Naive thymus-derived CD8-positive, alpha-beta T cell (primary cell): ENCODE results near the gene DDX46. TPM values are rescaled to one million over a fixed set of nuclear protein-coding genes. Genes with fewer than 3 reads are reported as not detected.
"Not testable (repeated sequence)": the region's sequence is repeated elsewhere in the genome, so short reads cannot be mapped to it uniquely, and the experiment has no call there.

Experiments
- ATAC-seq, 2 donors: fragments of 150-1000 bp; cut with Tn5 transposase in 1 of 2; sonication (Bioruptor Pico), chemical (Tn5 transposase) in 1 of 2; 1 replicate in 1 of 2; 2 replicates in 1 of 2; pipeline ENCODE4 v1.10.0; 2021; ENCODE audit warnings: mild to moderate bottlenecking in 2 of 2, moderate library complexity in 2 of 2
- POLR2A ChIA-PET: fragments of 350-600 bp; sonication (Branson Sonifier 250); formaldehyde crosslinking; loops from one replicate; lab custom pipeline; 2021; ENCODE audit warnings: antibody characterized with exemption; lab: Charles Lee
- DNase-seq, 10 donors: peaks; one replicate each; pipeline versions ENCODE4 v3.0.0 to v3.0.0-alpha.2; 2020 to 2022
- H3K27ac Mint-ChIP-seq, 10 donors: one replicate each; pipeline ENCODE4 v1.8.0; 2020 to 2022; ENCODE audit warnings: mild to moderate bottlenecking in 10 of 10, mixed read lengths in 10 of 10, moderate library complexity in 4 of 10, inconsistent platforms in 1 of 10
- H3K27me3 Mint-ChIP-seq, 5 donors: one replicate each; pipeline ENCODE4 v1.8.0; 2021 to 2022; ENCODE audit warnings: mixed read lengths in 5 of 5
- H3K36me3 Mint-ChIP-seq, 3 donors: one replicate each; pipeline ENCODE4 v1.8.0; 2020 to 2022; ENCODE audit warnings: mixed read lengths in 3 of 3, mild to moderate bottlenecking in 2 of 3, inconsistent platforms in 1 of 3
- H3K4me1 Mint-ChIP-seq, 4 donors: one replicate each; pipeline ENCODE4 v1.8.0; 2021 to 2022; ENCODE audit warnings: mixed read lengths in 4 of 4
- H3K4me3 Mint-ChIP-seq, 10 donors: one replicate each; pipeline ENCODE4 v1.8.0; 2020 to 2022; ENCODE audit warnings: mild to moderate bottlenecking in 10 of 10, mixed read lengths in 10 of 10, moderate library complexity in 6 of 10, inconsistent platforms in 1 of 10
- H3K9me3 Mint-ChIP-seq, 9 donors: one replicate each; pipeline ENCODE4 v1.8.0; 2020 to 2022; ENCODE audit warnings: mixed read lengths in 9 of 9, mild to moderate bottlenecking in 3 of 9, inconsistent platforms in 1 of 9, moderate library complexity in 1 of 9
- polyA plus RNA-seq, 3 donors: library from polyadenylated mRNA; unstranded; fragments of 300-500 nt; fragmentation: Illumina TruSeq; gene quantifications; one replicate each; pipeline ENCODE4 v1.2.3, GENCODE V29; 2021
- total RNA-seq, 8 experiments: library from RNA in 2 of 8; stranded (reverse) in 2 of 8; gene quantifications; one replicate each; pipeline ENCODE4 v1.2.3 and lab custom pipeline; 2021 to 2026

Gene DDX46
- total and polyA plus RNA-seq, 5 experiments from 2014 or later, result 17.9 to 75.6 (median 23.4) TPM

GRCh38 chr5:134738963-134739661 lies 19.5 kb upstream of the DDX46 start:
- ATAC-seq (peak; percentile 15 to 19), DNase-seq (peak in 7 of 10 donors; percentile 4 to 39 (median 26))
- Mint-ChIP-seq H3K36me3 (peaks cover 0 to 11% (median 0%) of the 10 kb centered on the region in 3 donors), H3K27me3 (no peaks in the 10 kb centered on the region), H3K9me3 (no peaks in the 10 kb centered on the region), H3K27ac (peak overlapping the region; percentile 67 to 99 (median 94)), H3K4me3 (peak overlapping the region; percentile 86 to 100 (median 95)), H3K4me1 (peaks cover 7 to 47% (median 36%) of the 10 kb centered on the region in 4 donors)
- POLR2A ChIA-PET, result interaction anchor here (0.5 to 4.2 kb wide), 15 partner anchors 14 to 1880 kb away, joined by 3 to 50 read pairs (median 6); partner anchors contain the start of genes C5orf24, DDX46, JADE2 and PCBD2

DNA sequence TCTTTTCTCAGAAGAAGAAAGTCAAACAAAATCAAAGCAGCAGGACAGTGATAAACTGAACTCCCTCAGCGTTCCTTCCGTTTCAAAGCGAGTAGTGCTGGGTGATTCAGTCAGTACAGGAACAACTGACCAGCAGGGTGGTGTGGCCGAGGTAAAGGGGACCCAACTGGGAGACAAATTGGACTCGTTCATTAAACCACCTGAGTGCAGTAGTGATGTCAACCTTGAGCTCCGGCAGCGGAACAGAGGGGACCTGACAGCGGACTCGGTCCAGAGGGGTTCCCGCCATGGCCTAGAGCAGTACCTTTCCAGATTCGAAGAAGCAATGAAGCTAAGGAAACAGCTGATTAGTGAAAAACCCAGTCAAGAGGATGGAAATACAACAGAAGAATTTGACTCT lies 17.5 kb upstream of the DDX46 start:
- DNase-seq (no peak), ATAC-seq (no peak)
- Mint-ChIP-seq H3K36me3 (peaks cover 0 to 17% (median 0%) of the 10 kb centered on the region in 3 donors), H3K4me1 (peaks cover 7 to 44% (median 36%) of the 10 kb centered on the region in 4 donors), H3K27me3 (no peaks in the 10 kb centered on the region), H3K27ac (peak overlapping the region in 1 of 10 donors; percentile 56), H3K4me3 (no peak overlapping the region), H3K9me3 (no peaks in the 10 kb centered on the region)
- POLR2A ChIA-PET, result interaction anchor here (1.5 to 4.2 kb wide), 3 partner anchors 17 to 106 kb away, joined by 4 to 50 read pairs (median 14); partner anchors contain the start of genes C5orf24 and DDX46

- no peak for ATAC-seq
- POLR2A ChIA-PET, result interaction anchor here (1.5 kb wide), 1 partner anchor 105 kb away, joined by 4 read pairs; no protein-coding TSS in a partner anchor
- no peak for DNase-seq
- H3K4me1 Mint-ChIP-seq, result peaks cover 7 to 39% (median 36%) of the 10 kb centered on the region in 4 donors
- no peaks in the 10 kb centered on the region for H3K27me3 Mint-ChIP-seq
- H3K27ac Mint-ChIP-seq, result peak overlapping the region in 1 of 10 donors; percentile 57
- H3K36me3 Mint-ChIP-seq, result peaks cover 0 to 17% (median 0%) of the 10 kb centered on the region in 3 donors
- H3K9me3 Mint-ChIP-seq, result no peaks in the 10 kb centered on the region
- H3K4me3 Mint-ChIP-seq, result no peak overlapping the region
Measured at GRCh38 chr5:134742134-134742533, 16.4 kb upstream of the DDX46 start.

DNA sequence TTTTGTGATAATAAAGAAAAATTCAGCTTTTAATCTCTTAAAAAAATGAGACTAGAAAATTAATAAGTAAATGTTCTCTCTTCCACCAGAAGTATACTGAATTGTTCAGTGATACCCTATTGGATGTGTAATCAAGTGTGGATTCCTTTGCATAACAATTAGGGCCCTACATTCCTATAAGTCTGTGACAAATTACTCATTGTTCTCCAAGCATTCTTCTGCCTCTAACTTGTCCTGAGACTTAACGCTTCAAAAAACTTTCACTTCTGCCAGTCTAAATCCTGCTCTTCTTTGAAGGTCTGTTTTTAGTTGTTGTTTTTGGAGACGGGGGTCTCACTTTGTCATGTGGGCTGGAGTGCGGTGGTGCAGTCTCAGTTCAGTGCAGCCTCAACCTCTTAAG lies 9.2 kb upstream of the DDX46 start:
- Mint-ChIP-seq H3K27ac (peak overlapping the region in 4 of 10 donors; percentile 25 to 87 (median 48)), H3K4me3 (no peak overlapping the region), H3K27me3 (no peaks in the 10 kb centered on the region), H3K4me1 (peaks cover 0 to 3% (median 0%) of the 10 kb centered on the region in 4 donors), H3K36me3 (peaks cover 0 to 27% (median 0%) of the 10 kb centered on the region in 3 donors), H3K9me3 (no peaks in the 10 kb centered on the region)
- DNase-seq (no peak), ATAC-seq (no peak)
- POLR2A ChIA-PET, result interaction anchor here (0.6 kb wide), 1 partner anchor 11 kb away, joined by 3 read pairs; the partner anchor contains the start of gene CAMLG

GRCh38 chr5:134758176-134758503 lies 439 bp upstream of the DDX46 start:
- no peaks in the 10 kb centered on the region for H3K27me3 Mint-ChIP-seq
- POLR2A ChIA-PET, result interaction anchor here (0.6 to 3.9 kb wide), 9 partner anchors 19 to 608 kb away, joined by 3 to 50 read pairs (median 5); partner anchors contain the start of genes C5orf24, CAMLG, CDKN2AIPNL and JADE2
- peak overlapping the region; percentile 95 to 99 (median 98) for H3K27ac Mint-ChIP-seq
- no peaks in the 10 kb centered on the region for H3K9me3 Mint-ChIP-seq
- H3K4me1 Mint-ChIP-seq, result peaks cover 20 to 42% (median 38%) of the 10 kb centered on the region in 4 donors
- ATAC-seq (no peak), DNase-seq (no peak)
- H3K4me3 Mint-ChIP-seq, result peak overlapping the region; percentile 99 to 100 (median 100)
- H3K36me3 Mint-ChIP-seq, result no peaks in the 10 kb centered on the region

DNA sequence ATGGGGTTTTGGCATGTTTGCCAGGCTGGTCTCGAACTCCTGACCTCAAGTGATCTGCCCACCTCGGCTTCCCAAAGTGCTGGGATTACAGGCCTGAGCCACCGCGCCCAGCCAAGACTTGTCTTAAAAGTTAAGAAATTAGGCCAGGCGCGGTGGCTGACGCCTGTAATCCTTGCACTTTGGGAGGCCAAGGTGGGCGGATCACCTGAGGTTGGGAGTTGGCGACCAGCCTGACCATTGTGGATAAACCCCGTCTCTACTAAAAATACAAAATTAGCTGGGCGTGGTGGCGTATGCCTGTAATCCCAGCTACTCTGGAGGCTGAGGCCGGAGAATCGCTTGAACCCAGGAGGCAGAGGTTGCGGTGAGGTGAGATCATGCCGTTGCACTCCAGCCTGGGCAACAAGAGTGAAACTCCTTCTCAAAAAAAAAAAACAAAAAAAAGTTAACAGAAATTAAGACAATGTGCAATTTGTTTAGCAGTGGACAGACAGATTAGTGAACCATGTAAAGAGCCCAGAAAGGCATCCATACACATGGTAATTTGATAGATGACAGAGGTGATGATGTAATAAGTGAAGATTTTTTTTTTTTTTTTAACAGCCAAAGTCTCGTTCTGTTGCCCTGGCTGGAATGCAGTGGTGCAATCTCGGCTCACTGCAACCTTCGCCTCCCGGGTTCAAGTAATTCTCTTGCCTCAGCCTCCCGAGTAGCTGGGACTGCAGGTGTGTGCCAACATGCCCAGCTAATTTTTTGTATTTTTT lies 9.1 kb downstream of the DDX46 start:
- Mint-ChIP-seq H3K27ac (peak overlapping the region in 1 of 10 donors; percentile 34), H3K36me3 (peaks cover 0 to 84% (median 4%) of the 10 kb centered on the region in 3 donors)
- POLR2A ChIA-PET, result interaction anchor here (0.6 kb wide), 1 partner anchor 122 kb away, joined by 3 read pairs; no protein-coding TSS in a partner anchor
- not testable (repeated sequence) for H3K4me1 Mint-ChIP-seq, H3K27me3 Mint-ChIP-seq, H3K9me3 Mint-ChIP-seq, DNase-seq, H3K4me3 Mint-ChIP-seq, ATAC-seq

- Mint-ChIP-seq H3K36me3 (peaks cover 4 to 91% (median 7%) of the 10 kb centered on the region in 3 donors), H3K27me3 (no peaks in the 10 kb centered on the region), H3K27ac (no peak overlapping the region), H3K9me3 (no peaks in the 10 kb centered on the region), H3K4me1 (peaks cover 0 to 3% (median 1%) of the 10 kb centered on the region in 4 donors), H3K4me3 (no peak overlapping the region)
- ATAC-seq (no peak), DNase-seq (no peak)
- POLR2A ChIA-PET, result no interaction called here
Measured at GRCh38 chr5:134769206-134769605, 10.6 kb downstream of the DDX46 start.

DNA sequence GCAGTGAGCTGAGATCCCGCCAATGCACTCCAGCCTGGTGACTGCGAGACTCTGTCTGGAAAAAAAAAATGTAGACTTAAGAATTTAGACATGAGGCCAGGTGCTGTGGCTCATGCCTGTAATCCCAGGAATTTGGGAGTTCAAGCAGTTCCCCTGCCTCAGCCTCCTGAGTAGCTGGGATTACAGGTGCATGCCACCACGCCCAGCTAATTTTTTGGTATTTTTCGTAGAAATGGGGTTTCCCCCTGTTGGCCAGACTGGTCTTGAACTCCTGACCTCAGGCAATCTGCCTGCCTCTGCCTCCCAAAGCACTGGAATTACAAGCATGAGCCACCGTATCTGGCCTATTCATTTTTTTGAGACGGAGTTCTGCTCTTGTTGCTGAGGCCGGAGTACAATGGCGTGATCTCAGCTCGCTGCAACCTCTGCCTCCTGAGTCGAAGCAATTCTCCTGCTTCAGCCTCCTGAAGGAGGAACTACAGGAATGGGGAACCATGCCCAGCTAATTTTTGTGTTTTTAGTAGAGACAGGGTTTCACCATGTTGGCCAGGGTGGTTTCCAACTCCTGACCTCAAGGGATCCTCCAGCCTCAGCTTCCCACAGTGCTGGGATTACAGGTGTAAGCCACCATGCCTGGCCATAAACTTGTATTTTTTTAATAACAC lies 14.0 kb downstream of the DDX46 start:
- DNase-seq, result no peak
- no peaks in the 10 kb centered on the region for H3K9me3 Mint-ChIP-seq
- no peaks in the 10 kb centered on the region for H3K27me3 Mint-ChIP-seq
- H3K36me3 Mint-ChIP-seq, result peaks cover 4 to 95% (median 8%) of the 10 kb centered on the region in 3 donors
- H3K4me1 Mint-ChIP-seq, result peaks cover 0 to 4% (median 1%) of the 10 kb centered on the region in 4 donors
- no peak overlapping the region for H3K27ac Mint-ChIP-seq
- no peak overlapping the region for H3K4me3 Mint-ChIP-seq
- POLR2A ChIA-PET, result no interaction called here
- ATAC-seq, result no peak

DNA sequence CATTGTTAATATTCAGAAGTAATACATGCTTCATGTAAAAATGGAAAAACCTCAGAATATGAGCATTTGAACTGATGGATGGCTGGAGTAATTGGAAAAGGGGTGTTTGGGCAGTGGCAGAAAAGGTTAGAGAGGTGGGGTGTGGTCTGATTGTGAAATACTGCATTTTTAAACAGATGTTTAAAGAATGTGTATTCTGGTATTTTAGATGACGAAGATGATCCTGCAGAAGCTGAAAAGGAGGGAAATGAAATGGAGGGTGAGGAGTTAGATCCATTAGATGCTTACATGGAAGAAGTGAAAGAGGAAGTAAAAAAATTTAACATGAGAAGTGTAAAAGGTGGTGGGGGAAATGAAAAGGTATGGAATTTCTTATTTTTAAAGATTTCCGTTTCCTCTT lies 18.8 kb downstream of the DDX46 start:
- H3K36me3 Mint-ChIP-seq, result peaks cover 4 to 87% (median 13%) of the 10 kb centered on the region in 3 donors
- H3K4me1 Mint-ChIP-seq, result peaks cover 0 to 4% (median 1%) of the 10 kb centered on the region in 4 donors
- DNase-seq, result no peak
- H3K27ac Mint-ChIP-seq, result peak overlapping the region in 3 of 10 donors; percentile 15 to 77 (median 36)
- POLR2A ChIA-PET, result interaction anchor here (0.6 kb wide), 1 partner anchor 17 kb away, joined by 3 read pairs; no protein-coding TSS in a partner anchor
- ATAC-seq, result no peak
- no peaks in the 10 kb centered on the region for H3K27me3 Mint-ChIP-seq
- no peak overlapping the region for H3K4me3 Mint-ChIP-seq
- H3K9me3 Mint-ChIP-seq, result no peaks in the 10 kb centered on the region

DNA sequence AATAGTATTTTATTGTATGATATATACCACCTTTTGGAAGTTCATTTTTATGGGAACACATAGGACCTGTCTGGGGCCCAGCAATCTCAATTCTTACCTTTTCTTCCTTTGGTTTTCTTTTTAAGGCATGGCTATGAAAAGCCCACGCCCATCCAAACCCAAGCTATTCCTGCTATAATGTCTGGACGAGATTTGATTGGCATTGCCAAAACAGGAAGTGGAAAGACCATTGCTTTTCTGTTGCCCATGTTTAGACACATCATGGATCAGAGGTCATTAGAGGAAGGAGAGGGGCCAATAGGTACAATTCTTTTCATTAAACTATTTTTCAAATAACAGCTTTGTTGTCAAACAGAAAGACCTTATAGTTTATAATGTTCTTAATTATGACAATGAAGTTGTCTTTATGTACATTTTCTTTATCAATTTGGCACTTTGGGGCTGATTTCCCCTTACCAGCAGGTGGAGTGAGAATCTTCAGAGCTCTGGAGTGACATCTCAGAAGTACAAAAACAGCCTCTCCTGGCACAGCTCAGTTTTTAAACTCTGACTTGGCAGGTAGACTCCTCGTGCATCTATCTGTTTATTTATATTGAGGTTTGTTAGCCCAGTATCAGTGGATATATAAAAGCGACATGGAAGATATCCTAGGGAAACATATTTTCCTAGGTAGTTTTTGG lies 25.8 kb downstream of the DDX46 start:
- peak overlapping the region in 3 of 10 donors; percentile 11 to 73 (median 37) for H3K27ac Mint-ChIP-seq
- DNase-seq, result peak in 3 of 10 donors; percentile 7 to 19 (median 16)
- POLR2A ChIA-PET, result interaction anchor here (1.4 kb wide), 1 partner anchor 120 kb away, joined by 8 read pairs; the partner anchor contains the start of gene PCBD2
- ATAC-seq, result no peak
- H3K4me3 Mint-ChIP-seq, result no peak overlapping the region
- H3K9me3 Mint-ChIP-seq, result no peaks in the 10 kb centered on the region
- H3K36me3 Mint-ChIP-seq, result peaks cover 0 to 96% (median 14%) of the 10 kb centered on the region in 3 donors
- H3K4me1 Mint-ChIP-seq, result peaks cover 0 to 5% (median 0%) of the 10 kb centered on the region in 4 donors
- no peaks in the 10 kb centered on the region for H3K27me3 Mint-ChIP-seq

- H3K4me3 Mint-ChIP-seq, result no peak overlapping the region
- no peaks in the 10 kb centered on the region for H3K27me3 Mint-ChIP-seq
Measured at GRCh38 chr5:134784946-134785620, 26.5 kb downstream of the DDX46 start.

More at GRCh38 chr5:134784946-134785620, 26.5 kb downstream of the DDX46 start:
- Mint-ChIP-seq H3K36me3 (peaks cover 0 to 97% (median 18%) of the 10 kb centered on the region in 3 donors), H3K4me1 (peaks cover 0 to 5% (median 0%) of the 10 kb centered on the region in 4 donors), H3K9me3 (no peaks in the 10 kb centered on the region), H3K27ac (peak overlapping the region in 2 of 10 donors; percentile 10 to 11)
- ATAC-seq (no peak), DNase-seq (no peak)
- POLR2A ChIA-PET, result interaction anchor here (0.6 to 1.4 kb wide), 2 partner anchors 120 to 123 kb away, joined by 4 to 8 read pairs; partner anchors contain the start of gene PCBD2
